MM.1S (cell line): ENCODE data around the gene SNX5.

Source experiments
- CTCF ChIP-seq: fragments of 300-600 bp; sonication (generic); IDR thresholded peaks from 2 replicates; pipeline ENCODE4 v1.5.1; 2016; ENCODE audit warnings: antibody characterized with exemption, low read length, mixed read lengths
- EZH2phosphoT487 ChIP-seq: fragments of 300-600 bp; sonication (generic); IDR thresholded peaks from 2 replicates; pipeline ENCODE4 v1.6.1; 2018; ENCODE audit warnings: antibody characterized with exemption, low read length

- TF ChIP-seq CTCF (no peak), EZH2phosphoT487 (no peak)
These were observed 7.0 kb downstream of the SNX5 start for GRCh38 chr20:17961587-17961940.
